NCI-H2081 treated with DMSO at 0.1 percent for 48 hours (cell line): Measurements from ENCODE around the gene ANXA7.
"Not testable (repeated sequence)": the region's sequence is repeated elsewhere in the genome, so short reads cannot be mapped to it uniquely, and the experiment has no call there.

Experiments used
- DNase-seq: peaks from one replicate; lab custom pipeline; 2025; lab: John Stamatoyannopoulos, UW

ANXA7 gene

DNA sequence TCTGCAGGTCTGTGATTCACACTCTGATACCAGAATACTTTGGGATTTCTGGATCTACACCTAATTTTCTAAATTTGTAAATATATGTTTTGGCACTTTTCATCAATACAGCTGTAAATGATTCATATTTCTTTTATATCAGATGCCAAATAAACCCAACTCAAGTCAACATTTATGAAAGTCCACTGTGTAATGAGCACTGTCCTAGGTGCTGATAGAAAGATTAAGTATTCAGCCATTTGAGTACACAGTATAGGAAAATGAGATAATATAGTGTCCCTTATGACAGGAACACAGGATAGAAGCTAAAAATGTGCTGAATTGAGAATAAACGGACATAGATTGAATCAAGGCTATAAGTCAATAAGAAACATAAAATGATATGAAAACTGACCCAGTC is 6.4 kb downstream of the ANXA7 start:
- no peak for DNase-seq

DNA sequence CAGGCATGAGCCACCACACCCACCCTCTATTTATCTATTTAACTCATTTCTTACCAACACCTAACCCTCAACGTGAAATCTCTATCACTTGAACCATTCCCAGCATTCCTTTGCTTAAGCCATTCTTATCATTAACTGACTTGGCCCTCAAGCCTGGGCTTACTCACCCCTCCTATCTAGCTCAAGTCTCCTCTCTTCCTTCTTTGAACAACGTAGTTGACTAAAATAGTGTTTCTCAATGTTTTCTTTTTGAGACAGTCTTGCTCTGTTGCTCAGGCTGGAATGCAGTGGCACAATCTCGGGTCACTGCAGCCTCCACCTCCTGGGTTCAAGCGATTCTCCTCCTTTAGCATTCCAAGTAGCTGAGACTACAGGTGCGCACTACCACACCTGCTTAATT is 7.0 kb downstream of the ANXA7 start:
- DNase-seq, result no peak

GRCh38 chr10:73405556-73405955 is 8.3 kb downstream of the ANXA7 start:
- DNase-seq, result no peak

GRCh38 chr10:73404690-73405089 is 9.2 kb downstream of the ANXA7 start:
- DNase-seq, result no peak

- no peak for DNase-seq
Observed at GRCh38 chr10:73401636-73402035, 12.2 kb downstream of the ANXA7 start.

DNA sequence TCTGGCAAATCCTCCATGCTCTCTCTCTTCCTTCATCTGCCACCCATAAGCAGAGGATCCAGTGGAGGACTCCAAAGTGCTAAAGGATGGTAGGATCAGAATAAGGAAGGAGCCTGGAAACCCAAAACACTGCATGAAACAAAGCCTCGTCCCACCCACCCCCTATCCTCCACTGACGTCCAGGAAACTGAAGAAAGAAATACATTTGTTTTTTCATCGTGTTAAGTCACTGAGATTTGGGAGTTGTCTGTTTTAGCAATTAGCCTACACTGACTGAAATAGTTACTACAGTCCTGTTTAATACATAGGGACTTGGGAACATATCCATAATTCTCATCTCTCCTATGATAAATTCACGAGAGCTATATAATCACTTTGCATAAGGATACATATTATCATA is 14.8 kb downstream of the ANXA7 start:
- no peak for DNase-seq

DNA sequence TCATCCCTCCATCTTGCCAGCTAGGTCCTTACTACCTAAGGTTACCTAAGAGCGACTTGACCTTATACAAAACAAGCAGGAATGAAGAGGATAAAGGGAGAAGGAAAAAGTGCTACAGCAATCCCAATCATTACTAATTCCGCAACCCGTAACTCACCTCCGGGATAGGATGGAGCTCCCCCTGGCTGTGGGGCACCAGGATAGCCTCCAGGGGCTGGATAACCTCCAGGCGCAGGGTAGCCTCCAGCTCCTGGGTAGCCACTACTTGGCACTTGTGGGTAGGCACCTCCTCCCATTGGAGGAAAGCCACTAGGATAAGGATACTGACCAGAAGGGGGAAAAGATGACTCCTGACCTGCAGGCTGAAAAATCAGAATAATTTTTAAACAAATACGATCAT is 15.8 kb downstream of the ANXA7 start:
- DNase-seq, result no peak

DNA sequence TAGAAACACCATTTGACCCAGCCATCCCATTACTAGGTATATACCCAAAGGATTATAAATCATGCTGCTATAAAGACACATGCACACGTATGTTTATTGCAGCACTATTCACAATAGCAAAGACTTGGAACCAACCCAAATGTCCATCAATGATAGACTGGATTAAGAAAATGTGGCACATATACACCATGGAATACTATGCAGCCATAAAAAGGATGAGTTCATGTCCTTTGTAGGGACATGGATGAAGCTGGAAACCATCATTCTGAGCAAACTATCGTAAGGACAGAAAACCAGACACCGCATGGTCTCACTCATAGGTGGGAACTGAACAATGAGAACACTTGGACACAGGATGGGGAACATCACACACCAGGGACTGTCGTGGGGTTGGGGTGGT is 19.5 kb downstream of the ANXA7 start:
- not testable (repeated sequence) for DNase-seq

GRCh38 chr10:73388228-73388627 is 25.6 kb downstream of the ANXA7 start:
- no peak for DNase-seq

DNA sequence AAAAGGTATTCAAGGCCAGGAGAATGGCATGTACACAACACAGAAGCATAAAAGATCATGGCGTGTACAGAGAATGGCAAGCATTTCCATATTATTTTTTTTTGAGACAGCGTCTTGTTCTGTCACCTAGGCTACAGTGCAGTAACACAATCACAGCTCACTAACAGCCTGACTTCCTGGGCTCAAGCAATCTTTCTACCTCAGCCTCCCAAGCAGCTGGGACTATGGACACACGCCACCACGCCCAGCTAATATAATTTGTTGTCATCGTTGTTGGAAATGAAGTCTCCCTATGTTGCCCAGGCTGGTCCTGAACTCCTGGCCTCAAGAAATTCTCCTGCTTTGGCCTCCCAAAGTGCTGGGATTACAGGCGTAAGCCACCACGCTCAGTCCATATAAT is 27.3 kb downstream of the ANXA7 start:
- no peak for DNase-seq

DNA sequence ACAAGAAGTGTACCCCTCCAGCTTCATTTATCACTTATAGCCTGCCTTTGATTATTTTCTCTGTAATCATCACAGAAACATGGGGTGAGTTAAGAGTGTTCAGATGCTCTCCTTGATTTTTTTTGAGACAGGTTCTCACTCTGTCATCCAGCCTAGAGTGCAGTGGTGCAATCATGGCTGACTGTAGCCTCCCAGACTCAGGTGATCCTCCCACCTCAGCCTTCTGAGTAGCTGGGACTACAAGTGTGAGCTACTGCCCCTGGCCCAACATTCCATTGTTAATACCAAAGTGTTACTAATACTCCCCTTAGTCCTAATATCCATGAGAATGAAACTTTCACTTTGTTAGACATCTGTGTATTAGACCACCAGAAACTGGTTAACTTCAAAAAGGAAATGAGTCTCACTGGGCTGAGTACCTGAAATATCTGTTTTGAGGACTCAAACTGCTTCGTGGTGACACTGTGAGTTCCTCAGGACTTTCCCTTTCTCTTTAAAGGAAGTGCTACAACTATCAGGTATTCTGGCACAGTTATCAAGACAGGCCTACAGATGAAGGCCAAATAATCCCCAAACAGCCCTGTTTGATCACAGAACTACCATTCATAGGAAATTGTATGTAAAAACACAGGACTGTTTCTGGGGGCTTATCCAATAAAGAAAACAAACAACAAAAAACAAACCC is 34.7 kb downstream of the ANXA7 start:
- DNase-seq, result no peak

- no peak for DNase-seq
Observed at GRCh38 chr10:73376679-73377078, 37.2 kb downstream of the ANXA7 start.

- no peak for DNase-seq
Observed at GRCh38 chr10:73368238-73368637, 45.6 kb downstream of the ANXA7 start.

GRCh38 chr10:73366381-73367298 is 47.2 kb downstream of the ANXA7 start:
- no peak for DNase-seq

- DNase-seq, result no peak
Observed at GRCh38 chr10:73364964-73365363, 48.9 kb downstream of the ANXA7 start.

DNA sequence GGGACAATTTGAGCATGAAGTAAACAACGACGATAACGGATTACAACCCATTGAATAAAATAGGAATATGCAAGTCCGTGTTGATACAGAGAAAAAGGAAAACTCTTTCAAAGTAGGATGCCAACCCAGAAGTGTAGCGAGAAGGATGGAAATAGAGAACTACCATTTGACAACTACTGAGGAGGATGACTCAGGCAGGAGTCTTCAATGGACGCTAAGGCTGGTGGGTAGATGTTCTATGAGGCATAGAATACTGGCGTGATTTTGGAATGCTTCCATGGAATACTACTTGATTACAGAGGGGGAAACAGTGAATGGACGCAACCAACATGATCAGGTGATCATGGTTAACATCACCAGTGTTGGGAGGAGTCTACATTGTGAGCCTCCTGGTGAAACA is 54.4 kb downstream of the ANXA7 start:
- DNase-seq, result no peak

DNA sequence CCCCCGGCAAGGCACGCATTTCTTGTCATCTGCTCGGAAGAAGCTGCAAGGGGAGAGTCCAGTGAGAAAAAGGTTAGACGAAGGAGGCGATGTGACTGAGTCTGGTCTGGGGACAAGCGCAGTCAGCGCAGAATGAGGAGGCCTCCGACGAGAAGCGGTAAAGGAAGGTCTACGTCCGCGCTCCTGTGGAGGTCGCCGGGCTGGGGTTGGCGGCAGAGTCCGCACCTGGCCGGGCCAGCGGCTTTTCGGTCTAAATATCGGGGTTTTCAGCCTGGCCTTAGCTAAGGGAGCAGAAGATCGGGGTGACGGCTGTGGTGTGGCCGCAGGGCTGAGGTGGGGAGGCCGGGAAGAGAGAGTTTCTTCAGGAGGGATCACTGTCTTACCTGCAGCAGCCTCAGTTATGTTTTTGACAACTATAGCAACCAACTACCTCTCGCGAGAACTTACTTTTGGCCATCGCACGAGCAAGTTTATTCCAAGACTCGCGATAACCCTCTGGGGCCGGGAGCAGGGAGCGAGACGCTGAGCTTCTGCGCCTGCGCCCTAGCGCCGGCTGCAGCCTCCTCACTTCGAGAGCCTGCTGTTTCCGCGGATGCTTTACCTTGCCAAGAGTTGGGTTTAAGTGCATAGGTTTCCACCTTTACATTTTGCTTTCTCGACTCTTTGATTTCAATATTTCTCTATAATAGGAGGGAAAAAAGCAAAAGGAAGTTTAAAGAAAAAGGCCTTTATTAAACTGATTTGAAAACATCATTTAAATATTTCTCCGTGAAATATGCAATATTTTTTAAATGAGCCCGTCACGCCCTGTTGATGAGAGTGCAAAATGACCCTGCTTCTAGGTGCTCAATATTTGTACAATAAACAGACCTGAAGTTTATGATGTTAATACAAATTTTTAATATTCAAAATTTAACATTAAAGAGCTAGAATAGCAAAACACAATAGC is 55.3 kb downstream of the ANXA7 start, which contains the start of gene CFAP70:
Gene CFAP70 (minus strand): TSS at position 534 of the 949 bp plus-strand sequence. CDS start 4,068 bp downstream, outside the sequence.
- DNase-seq, result peak; percentile 82

DNA sequence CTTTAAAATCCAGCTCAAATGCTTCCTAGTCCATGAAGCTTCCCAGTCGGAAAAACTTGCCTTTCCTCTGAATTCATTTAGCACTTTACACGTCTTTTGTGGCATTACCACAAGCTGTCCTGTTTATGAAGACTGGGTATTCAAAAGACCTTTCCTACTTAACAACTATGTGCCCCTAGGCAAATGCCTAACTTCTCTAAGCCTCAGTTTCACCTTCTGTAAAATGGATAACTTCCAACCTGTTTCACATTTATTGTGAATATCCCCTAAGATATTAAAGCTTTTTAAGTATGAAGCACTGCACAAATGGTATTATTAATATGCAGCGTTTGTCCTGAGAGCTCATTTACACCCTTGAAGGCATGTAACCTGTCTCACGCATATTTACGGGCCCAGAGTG is 56.0 kb downstream of the ANXA7 start:
- no peak for DNase-seq

- no peak for DNase-seq
Observed at GRCh38 chr10:73357166-73357565, 56.7 kb downstream of the ANXA7 start.

DNA sequence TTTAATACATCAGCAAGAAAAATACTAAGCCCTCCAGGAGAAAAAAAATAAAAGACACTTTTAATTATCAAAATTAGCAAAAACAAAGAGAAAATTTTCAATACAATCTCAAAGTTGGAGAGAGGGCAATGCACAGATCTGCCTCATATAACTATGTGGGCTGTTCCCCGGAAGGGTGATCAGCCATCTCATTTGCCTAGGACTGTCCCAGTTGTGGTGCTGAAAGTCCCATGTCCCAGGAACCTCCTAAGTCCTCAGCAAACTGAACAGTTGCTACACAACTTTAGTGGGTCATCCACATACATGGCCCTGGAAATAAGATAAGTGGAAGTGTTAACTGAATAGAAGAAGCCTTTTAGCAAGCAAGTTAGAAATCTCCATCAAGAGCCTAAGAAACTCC is 69.6 kb downstream of the ANXA7 start:
- DNase-seq, result no peak

GRCh38 chr10:73340121-73340520 is 73.7 kb downstream of the ANXA7 start:
- no peak for DNase-seq

DNA sequence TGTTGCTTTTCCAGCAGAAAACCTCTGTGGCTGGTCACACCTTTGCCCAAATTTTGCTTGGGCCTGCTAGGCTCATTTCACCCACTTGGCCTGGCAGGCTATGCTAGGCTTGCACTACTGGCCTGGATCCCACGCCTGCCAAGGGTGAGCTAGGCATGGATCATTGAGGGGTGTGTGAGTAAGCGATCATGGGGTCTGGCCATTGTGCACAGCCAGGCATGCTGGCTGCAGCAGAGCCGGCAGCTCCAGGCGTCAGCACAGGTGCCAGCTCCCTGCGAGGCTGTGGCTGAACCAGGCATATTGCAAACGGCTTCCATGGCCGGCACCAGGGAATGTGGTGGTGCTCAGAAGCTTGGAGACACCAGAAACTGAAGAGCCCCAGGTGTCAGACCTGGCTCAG is 74.4 kb downstream of the ANXA7 start:
- no peak for DNase-seq
